PC-3 (cell line): ENCODE data around the gene LLGL2. TPM values are rescaled to one million over a fixed set of nuclear protein-coding genes. Genes with fewer than 3 reads are reported as not detected.

Experiments used
- ATAC-seq: fragments of 200-7000 bp; cut with Tn5 transposase; 2 replicates; pipeline ENCODE4 v1.9.1; 2020; ENCODE audit warnings: mild to moderate bottlenecking, moderate library complexity
- BruUV-seq: library from RNA; stranded (reverse); fragments of 400-500 nt; replicated peaks from 2 replicates; lab custom pipeline; 2021; lab: Mats Ljungman, UMichigan
- CTCF ChIA-PET: fragments of 300-600 bp; sonication (Branson Sonifier 250); formaldehyde crosslinking; loops from one replicate; lab custom pipeline; 2022; ENCODE audit warnings: antibody characterized with exemption; lab: Charles Lee
- POLR2A ChIA-PET: fragments of 300-600 bp; sonication (Branson Sonifier 250); formaldehyde crosslinking; loops from one replicate; lab custom pipeline; 2022; ENCODE audit warnings: antibody characterized with exemption; ENCODE audit not compliant: unreplicated experiment; lab: Charles Lee
- DNase-seq: peaks from one replicate; pipeline ENCODE4 v3.0.0-alpha.2; 2015
- H2AFZ ChIP-seq: fragments of 300-600 bp; sonication (generic); 2 replicates; pipeline ENCODE4 v1.6.0; 2016; ENCODE audit warnings: antibody characterized with exemption, low read length
- H3F3A ChIP-seq: fragments of 300-600 bp; sonication (generic); one replicate; pipeline ENCODE4 v1.6.0; 2017; ENCODE audit warnings: antibody characterized with exemption, low read length, control low read depth, mild to moderate bottlenecking; ENCODE audit not compliant: unreplicated experiment
- H3K27ac ChIP-seq: fragments of 300-600 bp; sonication (generic); 2 replicates; pipeline ENCODE4 v1.5.1; 2016; ENCODE audit warnings: mild to moderate bottlenecking, low read length
- H3K27me3 ChIP-seq: fragments of 300-600 bp; sonication (generic); 2 replicates; pipeline ENCODE4 v1.6.1; 2016; ENCODE audit warnings: low read length, mixed read lengths
- H3K36me3 ChIP-seq: fragments of 300-600 bp; sonication (generic); 2 replicates; pipeline ENCODE4 v1.6.1; 2016; ENCODE audit warnings: low read depth, mixed run types, low read length, mixed read lengths
- H3K4me1 ChIP-seq: fragments of 300-600 bp; sonication (generic); 2 replicates; pipeline ENCODE4 v1.5.1; 2016; ENCODE audit warnings: low read length; ENCODE audit not compliant: insufficient read depth
- H3K4me2 ChIP-seq: fragments of 300-600 bp; sonication (generic); 2 replicates; pipeline ENCODE4 v1.6.0; 2016; ENCODE audit warnings: low read length
- H3K4me3 ChIP-seq: fragments of 300-600 bp; sonication (generic); 2 replicates; pipeline ENCODE4 v1.5.1; 2016; ENCODE audit warnings: mild to moderate bottlenecking, low read length, mixed read lengths
- H3K79me2 ChIP-seq: fragments of 300-600 bp; sonication (generic); 2 replicates; pipeline ENCODE4 v1.6.1; 2017; ENCODE audit warnings: low read length, mixed read lengths
- H3K9ac ChIP-seq: fragments of 300-600 bp; sonication (generic); 2 replicates; pipeline ENCODE4 v1.6.0; 2016; ENCODE audit warnings: mild to moderate bottlenecking, low read length
- H3K9me2 ChIP-seq: fragments of 300-600 bp; sonication (generic); replicated peaks from 2 replicates; pipeline ENCODE4 v1.6.1; 2016; ENCODE audit warnings: mixed run types, low read length, mixed read lengths
- H3K9me3 ChIP-seq: fragments of 300-600 bp; sonication (generic); 2 replicates; pipeline ENCODE4 v1.6.1; 2016; ENCODE audit warnings: low read length, mixed read lengths
- H4K20me1 ChIP-seq: fragments of 300-600 bp; sonication (generic); 2 replicates; pipeline ENCODE4 v1.6.1; 2016; ENCODE audit warnings: low read length, mixed read lengths
- EZH2 ChIP-seq: fragments of 300-600 bp; sonication (generic); IDR thresholded peaks from one replicate; pipeline ENCODE4 v1.6.1; 2017; ENCODE audit warnings: antibody characterized with exemption, mild to moderate bottlenecking, low read length; ENCODE audit not compliant: unreplicated experiment
- EZH2phosphoT487 ChIP-seq: fragments of 300-600 bp; sonication (generic); IDR thresholded peaks from 2 replicates; pipeline ENCODE4 v1.6.1; 2018; ENCODE audit warnings: mild to moderate bottlenecking, antibody characterized with exemption, low read length, borderline replicate concordance
- intact Hi-C: fragments of 100-400 bp; cut with micrococcal nuclease; formaldehyde crosslinking; loops from 2 replicates; pipeline ENCODE4 v1.9.0; 2023
- total RNA-seq: library from RNA; depleted of rRNA; stranded (reverse); fragments of >200 nt; gene quantifications from 2 replicates; pipeline ENCODE4 v1.2.3, GENCODE V29; 2014
- TF ChIP-seq, protein P1 (sequence below): fragments of 300-600 bp; sonication (generic); conservative IDR thresholded peaks from 2 replicates; pipeline ENCODE4 v1.5.1; 2017; ENCODE audit warnings: antibody characterized with exemption, low read depth, mild to moderate bottlenecking, low read length

LLGL2 gene
- total RNA-seq, 1 experiment from 2014 or later = 92.9 TPM

DNA sequence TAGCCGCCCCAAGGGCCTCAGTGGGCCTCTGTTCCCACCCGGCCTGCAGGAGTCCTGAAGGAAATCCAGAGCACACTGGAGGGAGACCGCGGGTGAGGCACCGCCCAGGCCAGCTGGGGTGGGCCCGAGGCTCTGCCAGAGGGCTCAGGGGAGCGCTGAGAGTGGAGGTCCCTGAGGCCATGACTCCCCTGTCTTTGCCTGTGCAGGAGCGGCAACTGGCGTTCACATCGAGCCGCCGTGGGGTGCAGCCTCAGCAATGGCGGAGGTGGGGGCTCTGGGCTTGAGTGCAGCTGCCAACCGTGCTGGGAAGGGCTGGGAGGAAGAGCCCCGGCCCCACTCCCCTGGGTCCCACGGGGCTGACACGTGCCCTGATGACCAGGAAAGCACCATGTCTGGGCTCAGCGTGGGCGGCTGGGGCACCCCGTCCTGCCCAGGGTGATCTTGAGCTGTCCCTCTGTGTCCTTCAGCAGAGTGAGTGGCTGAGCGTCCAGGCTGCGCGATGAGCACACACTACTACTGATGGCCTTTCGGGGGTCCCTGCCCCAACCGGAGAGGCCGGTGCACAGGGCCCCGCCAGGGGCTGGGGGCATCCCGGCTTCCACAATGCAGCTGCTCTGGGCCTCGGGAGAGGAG is 49.0 kb downstream of the LLGL2 start:
- H3K4me3 ChIP-seq = no peak overlapping the region
- H3K9me2 ChIP-seq = no peaks in the 10 kb centered on the region
- no peaks in the 10 kb centered on the region for H3K79me2 ChIP-seq
- no peaks in the 10 kb centered on the region for H3F3A ChIP-seq
- H3K4me1 ChIP-seq = no peaks in the 10 kb centered on the region
- no peaks in the 10 kb centered on the region for H4K20me1 ChIP-seq
- H3K36me3 ChIP-seq = peaks cover 5% of the 10 kb centered on the region; the same call in 1 of the 2 replicates
- POLR2A ChIA-PET = no interaction called here
- TSS peak; percentile 23 for BruUV-seq
- H2AFZ ChIP-seq = no peak overlapping the region
- TF ChIP-seq EZH2phosphoT487 = no peak
- TF ChIP-seq, protein P1, sequence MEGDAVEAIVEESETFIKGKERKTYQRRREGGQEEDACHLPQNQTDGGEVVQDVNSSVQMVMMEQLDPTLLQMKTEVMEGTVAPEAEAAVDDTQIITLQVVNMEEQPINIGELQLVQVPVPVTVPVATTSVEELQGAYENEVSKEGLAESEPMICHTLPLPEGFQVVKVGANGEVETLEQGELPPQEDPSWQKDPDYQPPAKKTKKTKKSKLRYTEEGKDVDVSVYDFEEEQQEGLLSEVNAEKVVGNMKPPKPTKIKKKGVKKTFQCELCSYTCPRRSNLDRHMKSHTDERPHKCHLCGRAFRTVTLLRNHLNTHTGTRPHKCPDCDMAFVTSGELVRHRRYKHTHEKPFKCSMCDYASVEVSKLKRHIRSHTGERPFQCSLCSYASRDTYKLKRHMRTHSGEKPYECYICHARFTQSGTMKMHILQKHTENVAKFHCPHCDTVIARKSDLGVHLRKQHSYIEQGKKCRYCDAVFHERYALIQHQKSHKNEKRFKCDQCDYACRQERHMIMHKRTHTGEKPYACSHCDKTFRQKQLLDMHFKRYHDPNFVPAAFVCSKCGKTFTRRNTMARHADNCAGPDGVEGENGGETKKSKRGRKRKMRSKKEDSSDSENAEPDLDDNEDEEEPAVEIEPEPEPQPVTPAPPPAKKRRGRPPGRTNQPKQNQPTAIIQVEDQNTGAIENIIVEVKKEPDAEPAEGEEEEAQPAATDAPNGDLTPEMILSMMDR = no peak
- no peak for TF ChIP-seq EZH2
- DNase-seq (no peak), ATAC-seq (no peak)
- no peak overlapping the region for H3K4me2 ChIP-seq
- CTCF ChIA-PET = interaction anchor here (0.5 kb wide), 1 partner anchor 51 kb away, joined by 3 read pairs; no protein-coding TSS in a partner anchor
- no peaks in the 10 kb centered on the region for H3K9me3 ChIP-seq
- H3K27ac ChIP-seq = no peak overlapping the region
- H3K27me3 ChIP-seq = no peaks in the 10 kb centered on the region
- H3K9ac ChIP-seq = no peak overlapping the region
- intact Hi-C loops = no loop called here

DNA sequence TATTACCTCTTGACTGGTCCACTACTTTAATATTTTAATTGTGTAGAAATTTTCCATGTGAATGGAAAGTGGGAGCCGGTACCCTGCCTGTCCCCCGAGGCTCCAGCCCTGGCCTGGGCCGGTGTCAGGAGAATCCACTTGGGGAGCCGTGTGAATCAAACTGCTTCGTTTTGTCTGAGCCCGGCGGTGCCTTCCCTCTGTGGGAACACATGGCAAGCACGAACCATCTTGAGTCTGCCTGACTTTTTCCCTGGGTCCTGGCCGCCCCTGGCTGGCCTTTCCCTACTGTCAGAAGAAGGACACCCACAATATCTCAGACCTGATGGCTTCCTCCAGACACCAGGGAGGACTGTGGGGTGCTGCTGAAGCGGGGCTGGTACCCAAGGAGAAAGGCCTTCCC is 49.7 kb downstream of the LLGL2 start:
- H3K79me2 ChIP-seq = no peaks in the 10 kb centered on the region
- H3K4me2 ChIP-seq = no peak overlapping the region
- H3K4me1 ChIP-seq = no peaks in the 10 kb centered on the region
- no peak overlapping the region for H3K4me3 ChIP-seq
- no peaks in the 10 kb centered on the region for H3F3A ChIP-seq
- ChIA-PET POLR2A (no interaction called here), CTCF (no interaction called here)
- no peaks in the 10 kb centered on the region for H4K20me1 ChIP-seq
- TF ChIP-seq EZH2 (no peak), EZH2phosphoT487 (no peak)
- TF ChIP-seq, protein P1 = no peak
- intact Hi-C loops = no loop called here
- DNase-seq (no peak), ATAC-seq (no peak)
- no peaks in the 10 kb centered on the region for H3K27me3 ChIP-seq
- BruUV-seq = no TSS peak
- no peak overlapping the region for H2AFZ ChIP-seq
- H3K27ac ChIP-seq = no peak overlapping the region
- peaks cover 1% of the 10 kb centered on the region; the same call in 1 of the 2 replicates for H3K36me3 ChIP-seq
- H3K9me2 ChIP-seq = no peaks in the 10 kb centered on the region
- H3K9ac ChIP-seq = no peak overlapping the region
- H3K9me3 ChIP-seq = no peaks in the 10 kb centered on the region

- CTCF ChIA-PET = no interaction called here
Measured at GRCh38 chr17:75575728-75576127, 50.2 kb downstream of the LLGL2 start.

More at GRCh38 chr17:75575728-75576127, 50.2 kb downstream of the LLGL2 start:
- no peak overlapping the region for H3K4me2 ChIP-seq
- H3K79me2 ChIP-seq = no peaks in the 10 kb centered on the region
- H3K36me3 ChIP-seq = no peaks in the 10 kb centered on the region; the same call in 1 of the 2 replicates
- H3K27me3 ChIP-seq = no peaks in the 10 kb centered on the region
- H3F3A ChIP-seq = no peaks in the 10 kb centered on the region
- DNase-seq = no peak
- ATAC-seq = no peak
- no peak overlapping the region for H3K27ac ChIP-seq
- H3K9me3 ChIP-seq = no peaks in the 10 kb centered on the region
- H2AFZ ChIP-seq = no peak overlapping the region
- H3K4me1 ChIP-seq = no peaks in the 10 kb centered on the region
- TF ChIP-seq, protein P1 = no peak
- TF ChIP-seq EZH2phosphoT487 (no peak), EZH2 (no peak)
- no peak overlapping the region for H3K4me3 ChIP-seq
- no peak overlapping the region for H3K9ac ChIP-seq
- H4K20me1 ChIP-seq = no peaks in the 10 kb centered on the region
- no TSS peak for BruUV-seq
- no peaks in the 10 kb centered on the region for H3K9me2 ChIP-seq
- POLR2A ChIA-PET = no interaction called here
- intact Hi-C loops = no loop called here
